GM10266 (cell line): ENCODE data around the gene RPS10.
"Not testable (repeated sequence)": the region's sequence is repeated elsewhere in the genome, so short reads cannot be mapped to it uniquely, and the experiment has no call there.

Experiments used
- DNase-seq: peaks from one replicate; pipeline ENCODE4 v3.0.0; 2012; ENCODE audit errors: extremely low spot score
- TF ChIP-seq, protein P1 (sequence below): IDR thresholded peaks from 2 replicates; pipeline ENCODE4 v1.5.1; 2012; ENCODE audit warnings: mild to moderate bottlenecking, low read depth; ENCODE audit not compliant: control insufficient read depth, insufficient read depth; ENCODE audit errors: missing control alignments

RPS10 gene

GRCh38 chr6:34412643-34413214 lies 13.1 kb downstream of the RPS10 start:
- no peak for DNase-seq
- TF ChIP-seq, protein P1, sequence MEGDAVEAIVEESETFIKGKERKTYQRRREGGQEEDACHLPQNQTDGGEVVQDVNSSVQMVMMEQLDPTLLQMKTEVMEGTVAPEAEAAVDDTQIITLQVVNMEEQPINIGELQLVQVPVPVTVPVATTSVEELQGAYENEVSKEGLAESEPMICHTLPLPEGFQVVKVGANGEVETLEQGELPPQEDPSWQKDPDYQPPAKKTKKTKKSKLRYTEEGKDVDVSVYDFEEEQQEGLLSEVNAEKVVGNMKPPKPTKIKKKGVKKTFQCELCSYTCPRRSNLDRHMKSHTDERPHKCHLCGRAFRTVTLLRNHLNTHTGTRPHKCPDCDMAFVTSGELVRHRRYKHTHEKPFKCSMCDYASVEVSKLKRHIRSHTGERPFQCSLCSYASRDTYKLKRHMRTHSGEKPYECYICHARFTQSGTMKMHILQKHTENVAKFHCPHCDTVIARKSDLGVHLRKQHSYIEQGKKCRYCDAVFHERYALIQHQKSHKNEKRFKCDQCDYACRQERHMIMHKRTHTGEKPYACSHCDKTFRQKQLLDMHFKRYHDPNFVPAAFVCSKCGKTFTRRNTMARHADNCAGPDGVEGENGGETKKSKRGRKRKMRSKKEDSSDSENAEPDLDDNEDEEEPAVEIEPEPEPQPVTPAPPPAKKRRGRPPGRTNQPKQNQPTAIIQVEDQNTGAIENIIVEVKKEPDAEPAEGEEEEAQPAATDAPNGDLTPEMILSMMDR: no peak

DNA sequence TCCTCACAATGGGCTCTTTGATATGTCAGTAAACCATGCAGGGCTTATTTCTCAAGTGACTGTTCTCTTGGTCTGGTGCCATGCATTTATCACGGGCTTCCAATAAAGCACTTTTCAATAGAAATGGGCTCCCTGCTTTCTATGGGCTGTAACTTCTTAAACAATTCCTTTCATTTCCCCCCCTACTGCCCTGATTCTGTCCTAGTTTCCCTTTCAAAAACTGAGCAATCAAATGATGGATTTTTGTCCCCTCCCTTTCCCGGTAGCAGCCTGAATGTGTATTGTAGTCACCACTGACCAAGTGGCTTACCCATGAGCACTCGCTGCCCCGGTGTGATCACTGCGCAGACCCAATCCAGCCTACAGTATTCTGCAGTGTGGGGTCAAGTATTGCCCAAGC lies 13.9 kb downstream of the RPS10 start:
- DNase-seq: no peak
- TF ChIP-seq, protein P1: no peak

- DNase-seq: not testable (repeated sequence)
These were observed 18.0 kb downstream of the RPS10 start for GRCh38 chr6:34407915-34408314.

DNA sequence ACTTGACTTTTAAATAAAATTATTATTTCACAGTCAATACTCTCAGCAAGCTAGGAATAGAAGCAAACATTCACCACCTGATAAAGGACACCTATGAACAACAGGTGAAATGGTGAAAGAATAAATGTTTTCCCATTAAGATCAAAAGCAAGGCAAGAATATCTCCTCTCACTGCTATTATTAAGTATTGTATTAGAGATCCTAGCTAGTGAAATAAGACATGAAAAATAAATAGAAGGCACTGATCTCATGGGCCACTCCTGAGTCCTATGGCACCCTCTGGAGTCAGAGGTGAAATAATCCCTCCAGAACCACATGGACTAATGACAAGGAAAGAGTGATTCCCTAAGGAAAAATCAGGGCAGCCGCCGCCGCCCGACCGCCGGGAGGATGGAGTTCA lies 29.4 kb downstream of the RPS10 start:
- TF ChIP-seq, protein P1: no peak
- no peak for DNase-seq

GRCh38 chr6:34393966-34394305 lies 31.9 kb downstream of the RPS10 start:
- no peak for DNase-seq
- TF ChIP-seq, protein P1: no peak

DNA sequence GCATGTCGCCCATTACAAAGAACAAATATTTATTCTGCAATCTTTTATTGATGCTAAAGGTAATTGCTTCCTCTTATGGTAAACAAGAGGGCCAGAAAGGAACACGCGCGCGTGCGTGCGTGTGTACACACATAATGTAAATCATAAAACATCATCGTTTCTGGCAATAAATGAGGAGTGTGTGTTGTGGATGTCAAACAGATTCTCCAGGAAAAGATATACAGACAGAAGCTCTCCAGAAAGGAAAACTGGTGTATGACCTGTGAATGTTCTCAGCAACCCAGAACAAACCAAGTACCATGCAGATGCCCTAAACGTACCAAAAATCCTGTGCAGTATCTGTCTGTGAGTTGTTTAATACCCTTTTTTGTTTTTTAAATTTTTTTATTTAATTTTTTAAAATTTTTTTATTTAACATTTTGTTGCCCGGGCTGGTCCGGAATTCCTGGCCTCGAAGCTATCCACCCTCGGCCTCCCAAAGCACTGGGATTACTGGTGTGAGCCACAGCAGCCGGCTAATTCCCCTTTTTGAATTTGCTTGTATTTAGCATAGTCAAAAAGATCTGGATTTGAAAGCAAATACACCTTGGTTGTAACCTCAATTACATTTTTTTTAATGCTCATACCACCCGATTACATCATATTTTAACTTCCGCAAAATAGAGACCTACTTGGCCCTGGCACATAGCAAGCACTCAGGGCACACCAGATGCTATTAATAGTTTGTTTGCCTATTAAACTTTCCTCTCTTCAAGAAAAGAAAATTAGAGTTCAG lies 32.5 kb downstream of the RPS10 start:
- TF ChIP-seq, protein P1: no peak
- peak; percentile 44 for DNase-seq

GRCh38 chr6:34392497-34393190 lies 33.2 kb downstream of the RPS10 start, which contains the start of gene NUDT3:
NUDT3 (minus strand) TSS chr6:34392669; CDS start chr6:34392362, 307 bp downstream.
- peak; percentile 96 for DNase-seq
- TF ChIP-seq, protein P1: peak; percentile 86
